SIG-M5 treated with dmso at 0.1 percent for 504 hours (cell line): ENCODE results near the gene LRIG3.

Source experiments
- DNase-seq: peaks from one replicate; lab custom pipeline; 2025; ENCODE audit not compliant: unreplicated experiment; lab: John Stamatoyannopoulos, UW

LRIG3 gene

DNA sequence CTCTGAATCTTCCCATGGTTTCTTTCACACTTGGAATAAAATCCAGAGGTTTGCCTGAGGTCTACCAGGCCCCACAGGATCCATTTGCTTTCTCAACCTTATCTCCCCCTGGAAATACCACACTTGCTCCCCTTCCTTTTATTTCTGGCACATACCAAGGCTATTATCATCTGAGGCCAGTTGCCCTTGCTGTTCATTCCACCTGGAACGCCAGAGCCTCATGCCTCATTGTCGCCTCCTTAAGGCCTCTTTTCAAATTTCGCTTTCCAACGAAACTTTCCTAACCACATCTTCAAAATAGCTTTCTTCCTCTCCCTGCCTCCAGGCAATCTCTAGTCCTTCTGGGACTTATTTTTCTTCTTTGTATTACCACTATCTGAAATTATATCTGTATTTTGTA, 11.2 kb upstream of the LRIG3 start:
- DNase-seq: no peak

DNA sequence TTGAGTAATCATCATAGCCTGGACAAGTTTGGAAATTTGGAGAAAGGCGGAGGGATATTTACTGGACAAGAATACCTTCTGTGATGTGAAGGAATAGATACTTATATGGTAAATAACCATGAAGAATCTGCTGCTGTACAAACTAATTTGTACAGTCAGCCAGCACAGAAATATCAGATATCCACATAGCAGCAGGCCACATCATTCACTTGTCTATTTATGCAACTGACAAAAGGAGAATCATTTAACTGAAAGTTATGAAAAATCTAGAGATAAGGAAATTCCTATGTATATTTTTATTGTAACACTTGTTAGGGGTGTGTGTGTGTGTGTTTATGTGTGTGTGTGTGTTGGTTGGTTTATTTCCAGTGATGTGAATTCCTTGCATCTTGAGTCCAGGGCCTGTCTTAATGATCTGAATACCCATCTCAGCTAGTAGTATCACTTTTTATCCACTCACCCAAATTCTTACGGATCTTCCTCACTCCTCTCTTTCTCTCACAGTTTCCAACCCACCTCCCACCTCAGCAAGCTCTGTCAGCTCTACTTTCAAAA, 10.5 kb upstream of the LRIG3 start:
- no peak for DNase-seq

DNA sequence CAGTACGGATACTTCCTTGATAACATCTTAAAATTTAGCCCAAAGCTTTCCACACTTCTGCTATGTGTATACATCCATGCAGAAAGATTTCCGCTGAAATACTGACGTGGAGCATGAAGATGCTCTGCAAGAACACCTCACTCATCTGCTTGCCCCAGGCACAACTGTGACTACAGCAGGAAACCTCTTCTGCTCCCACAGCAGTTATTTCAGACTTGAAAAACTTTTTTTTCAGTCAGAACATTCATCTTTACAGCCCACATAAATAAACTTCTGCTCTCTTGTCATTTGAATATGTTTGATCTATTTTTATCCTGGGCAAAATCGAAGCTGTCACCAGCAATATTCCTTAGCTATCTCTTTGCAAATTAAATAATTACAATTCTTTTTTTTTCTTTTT, 6.8 kb upstream of the LRIG3 start:
- DNase-seq: no peak

DNA sequence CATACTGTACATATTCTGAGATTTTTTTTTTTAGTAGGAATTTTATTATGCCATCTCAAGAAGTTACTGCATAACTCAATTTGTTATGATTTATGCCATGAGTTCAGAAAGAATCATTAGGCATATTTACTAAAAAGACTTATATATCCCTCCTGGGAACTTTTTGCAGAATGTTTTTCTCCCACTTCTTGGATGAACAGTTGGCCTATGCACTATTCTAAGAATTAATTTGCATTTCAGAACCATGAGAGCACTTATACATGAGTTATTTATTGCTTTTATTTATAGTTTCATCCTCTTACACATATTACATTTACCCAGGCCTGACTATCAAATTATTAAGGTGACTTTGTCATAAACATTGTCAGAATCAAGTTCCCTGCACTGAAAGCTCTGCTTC, 6.3 kb upstream of the LRIG3 start:
- DNase-seq: no peak

DNA sequence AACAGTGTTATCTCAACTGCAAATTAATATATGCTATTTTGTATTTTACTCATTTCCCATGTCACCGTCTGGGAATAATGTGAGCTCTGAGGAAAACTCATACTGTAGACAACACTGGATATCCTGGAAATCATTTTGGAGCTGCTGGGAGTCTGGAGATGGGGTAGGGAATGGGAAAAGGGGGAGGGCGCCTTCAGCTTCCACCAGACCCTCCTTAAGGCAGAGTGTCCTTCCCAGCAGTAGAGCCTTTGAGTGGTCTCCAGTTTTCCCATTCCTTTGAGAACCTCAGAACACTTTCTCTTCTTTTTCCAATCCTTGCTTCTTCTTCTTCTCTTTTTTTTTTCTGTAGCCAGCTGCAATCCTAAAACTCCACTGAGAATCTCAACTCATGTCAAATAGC, 5.4 kb upstream of the LRIG3 start:
- no peak for DNase-seq

DNA sequence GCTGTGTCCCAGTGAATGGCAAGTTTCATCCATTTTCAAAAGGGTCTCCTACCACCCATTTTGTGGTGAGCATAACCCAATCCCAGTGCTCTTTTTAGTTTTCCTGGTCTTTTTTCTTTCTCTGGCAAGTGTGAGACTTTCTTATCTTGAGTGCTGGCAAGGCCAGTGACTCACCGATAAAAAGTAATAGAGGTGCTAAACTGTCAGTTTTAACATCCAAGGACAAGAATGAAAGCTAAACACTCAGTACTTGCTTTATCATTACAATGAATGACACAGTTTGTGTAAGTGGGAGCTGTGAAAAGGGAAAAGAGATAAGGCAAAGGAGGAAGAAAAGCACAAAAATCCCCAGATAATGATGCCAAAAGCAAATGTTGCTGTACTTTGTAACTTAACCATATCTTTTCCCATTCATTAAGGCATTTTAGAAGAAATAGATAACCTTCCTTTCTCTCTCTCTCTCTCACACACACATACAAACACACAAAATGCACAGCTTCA, 4.9 kb upstream of the LRIG3 start:
- DNase-seq: no peak

DNA sequence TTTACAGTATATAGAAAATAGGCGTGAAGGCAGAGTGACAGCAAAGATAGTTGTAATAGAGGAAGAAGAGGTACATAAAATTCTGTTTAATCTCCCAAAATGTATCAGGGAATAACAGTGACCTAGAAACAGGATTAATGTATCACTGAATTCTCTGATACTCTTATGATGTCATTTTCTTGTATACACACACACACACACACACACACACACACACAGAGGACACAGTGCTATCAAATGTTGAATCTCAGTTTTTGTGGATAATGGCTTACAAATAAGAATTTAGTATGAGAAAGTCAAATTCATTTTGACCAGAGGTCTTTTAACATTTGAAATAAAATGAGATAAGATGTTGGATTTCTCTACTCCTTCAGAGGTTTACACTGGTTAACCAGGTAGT, 4.3 kb upstream of the LRIG3 start:
- DNase-seq: no peak

DNA sequence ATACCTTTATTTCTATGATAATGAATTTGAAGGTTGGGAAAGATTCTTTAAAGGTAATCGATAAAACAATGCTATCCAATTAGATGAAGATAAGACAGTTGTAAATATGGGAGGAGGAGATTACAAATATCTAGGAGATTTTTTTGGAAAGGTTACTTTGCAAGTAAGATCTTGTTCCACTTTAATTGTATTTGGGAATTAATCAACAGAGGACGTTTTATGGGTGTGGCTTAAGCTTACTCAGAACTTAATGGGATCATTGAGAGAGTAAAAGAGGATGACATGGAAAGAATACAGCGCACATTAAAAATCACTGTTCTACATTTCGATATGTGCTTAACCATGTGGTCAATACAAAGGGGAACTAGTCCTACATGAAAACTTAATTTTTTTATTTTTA, 3.5 kb upstream of the LRIG3 start:
- no peak for DNase-seq

DNA sequence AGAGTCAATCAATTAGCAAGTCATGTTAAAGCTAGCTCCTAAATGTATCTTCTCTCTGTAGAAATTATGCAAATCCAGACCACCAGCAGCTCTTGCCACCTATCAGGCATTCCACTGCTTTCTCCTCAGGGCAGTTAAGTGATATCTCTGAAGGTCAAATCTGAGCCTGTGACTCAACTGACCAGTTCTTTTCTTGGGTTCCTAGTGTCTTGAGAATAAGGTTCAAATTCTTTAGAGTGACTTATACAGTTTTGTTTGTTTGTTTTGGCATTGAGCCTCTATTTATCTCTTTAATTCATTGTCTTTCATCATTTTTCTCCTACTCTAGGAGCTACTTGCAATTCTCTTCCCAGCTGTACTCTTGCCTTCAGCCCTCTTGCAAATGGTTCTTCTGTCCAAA, 2.5 kb upstream of the LRIG3 start:
- no peak for DNase-seq

DNA sequence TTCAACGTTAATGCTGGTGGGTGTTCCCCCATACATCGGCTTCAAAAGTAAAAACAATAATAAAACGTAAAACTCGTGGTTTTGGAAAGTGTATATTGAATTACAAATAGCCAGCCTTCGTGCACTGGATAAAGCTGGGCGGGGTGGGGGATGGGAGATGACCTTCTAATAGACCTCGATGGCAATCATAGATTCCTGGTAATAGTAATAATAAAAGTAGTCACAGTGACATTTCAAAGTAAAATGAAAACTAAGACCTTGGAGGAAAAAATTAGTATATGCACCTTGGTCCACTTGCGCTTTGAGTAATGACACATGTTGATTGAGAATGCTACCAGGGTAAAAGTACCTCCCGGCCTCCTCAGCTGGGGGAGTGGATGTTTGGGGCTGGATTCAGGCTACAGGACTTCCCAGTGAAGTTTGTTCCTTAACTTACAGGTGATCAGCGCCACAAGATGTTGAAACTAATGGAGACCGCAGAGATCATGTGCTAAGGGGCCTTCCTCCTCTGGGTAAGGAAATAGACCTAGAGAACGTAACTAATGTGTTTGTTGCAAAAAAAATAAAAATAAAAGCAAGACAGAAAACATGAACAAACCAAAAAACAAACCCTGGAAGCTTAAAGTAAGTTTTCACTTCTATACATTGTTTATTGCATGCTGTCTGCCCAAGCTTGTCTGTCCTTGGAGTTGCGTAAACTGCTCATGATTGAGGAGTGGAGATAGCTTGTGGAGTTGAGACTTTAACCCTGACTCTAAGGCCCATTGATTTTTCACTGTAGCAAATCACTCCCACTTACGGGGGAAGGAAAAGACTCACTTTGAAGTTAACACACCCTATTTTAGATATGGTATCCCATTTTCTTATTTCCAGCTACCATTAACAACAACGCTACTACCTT, 907 bp upstream of the LRIG3 start:
- no peak for DNase-seq

DNA sequence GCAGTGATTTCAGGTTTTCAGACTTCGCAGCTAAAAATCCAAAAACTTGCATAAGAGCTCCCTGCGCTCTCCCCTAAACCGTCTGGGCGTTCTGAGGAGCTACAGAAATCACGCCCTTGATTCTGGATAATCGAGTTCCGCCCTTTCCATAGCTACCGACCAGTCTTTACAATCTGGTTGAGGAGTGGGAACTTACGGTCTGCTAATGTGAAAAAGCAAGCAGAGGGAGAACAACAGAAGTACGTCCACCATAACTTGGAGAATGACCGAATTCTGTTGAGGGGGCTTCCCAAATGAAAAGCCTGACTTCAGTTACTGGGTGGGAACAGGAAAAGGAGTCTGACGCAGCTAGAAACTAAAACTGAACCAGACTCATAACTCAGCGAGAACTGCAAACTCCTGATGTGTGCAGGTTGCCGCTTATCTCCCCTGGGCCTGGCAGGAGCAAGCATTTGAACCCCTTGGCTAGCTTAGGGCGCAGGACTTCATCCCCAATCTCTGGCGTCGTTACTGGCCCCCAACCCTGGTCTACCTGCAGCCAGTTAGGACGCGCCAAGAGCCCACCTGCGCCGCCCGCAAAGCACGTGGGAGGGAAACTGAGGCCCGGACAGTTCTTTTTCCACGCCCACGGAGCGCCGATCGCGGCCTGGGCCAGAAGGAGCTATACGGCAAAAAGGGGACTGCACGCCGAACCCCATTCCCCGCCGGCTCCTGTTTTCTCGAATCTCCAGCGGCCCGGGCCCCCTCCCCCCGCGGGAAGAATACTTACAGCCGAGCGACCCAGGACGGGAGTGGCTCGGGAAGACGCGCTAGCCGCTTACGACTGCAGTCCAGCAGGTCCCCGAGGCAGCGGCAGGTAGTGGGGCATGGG, 838 bp downstream of the LRIG3 start:
- DNase-seq: no peak

DNA sequence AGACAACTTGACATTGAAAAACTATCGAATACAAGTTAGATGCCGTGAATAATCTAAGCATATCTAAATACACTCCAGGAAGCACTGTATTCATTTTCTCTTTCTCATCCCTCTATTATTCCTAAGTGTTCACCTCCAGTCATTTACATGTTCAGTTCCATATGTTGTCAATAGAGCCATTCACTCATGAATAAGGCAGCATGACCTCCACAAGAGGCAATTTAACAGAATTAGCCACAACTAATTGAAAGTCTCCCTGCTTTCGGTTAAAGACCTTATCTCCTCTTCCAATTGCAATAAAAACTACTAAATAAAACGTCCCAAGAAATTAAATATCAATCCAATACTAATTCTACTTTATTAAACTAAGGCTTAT, 1.8 kb downstream of the LRIG3 start:
- DNase-seq: no peak

DNA sequence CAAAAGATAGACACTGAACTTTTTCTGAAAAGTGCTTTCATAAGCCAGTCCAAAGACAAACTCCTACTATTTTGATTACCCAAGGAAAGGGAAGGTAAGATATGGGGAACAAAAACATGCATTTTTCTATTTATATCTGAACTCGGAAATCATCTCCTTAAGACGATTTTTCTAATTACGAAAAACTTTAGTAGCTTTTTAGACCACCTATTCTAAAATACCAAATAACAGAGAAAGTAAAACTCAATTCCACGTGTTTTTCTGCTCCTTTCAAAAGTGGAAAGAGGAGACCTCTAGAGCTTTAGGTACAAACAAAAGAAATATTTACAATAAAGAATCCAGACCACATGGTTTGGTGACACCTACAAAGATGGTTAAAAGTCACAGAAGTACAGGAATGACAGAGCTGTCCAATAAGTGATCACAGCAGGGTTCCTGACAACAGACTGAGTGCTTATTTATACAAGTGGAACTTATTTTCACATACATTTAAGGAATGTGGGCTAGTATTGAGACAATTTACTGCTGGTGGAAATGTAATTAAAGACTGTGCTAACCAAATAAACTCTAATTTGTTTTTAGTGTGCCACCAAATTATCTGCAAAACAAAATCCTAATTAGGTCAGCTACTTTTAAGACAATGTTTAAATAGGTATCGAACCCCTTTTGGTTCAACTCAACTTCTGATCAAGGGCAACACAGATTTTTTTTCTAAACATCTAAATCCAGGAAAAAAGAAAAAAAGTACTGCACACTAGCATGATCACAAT, 2.4 kb downstream of the LRIG3 start:
- no peak for DNase-seq

DNA sequence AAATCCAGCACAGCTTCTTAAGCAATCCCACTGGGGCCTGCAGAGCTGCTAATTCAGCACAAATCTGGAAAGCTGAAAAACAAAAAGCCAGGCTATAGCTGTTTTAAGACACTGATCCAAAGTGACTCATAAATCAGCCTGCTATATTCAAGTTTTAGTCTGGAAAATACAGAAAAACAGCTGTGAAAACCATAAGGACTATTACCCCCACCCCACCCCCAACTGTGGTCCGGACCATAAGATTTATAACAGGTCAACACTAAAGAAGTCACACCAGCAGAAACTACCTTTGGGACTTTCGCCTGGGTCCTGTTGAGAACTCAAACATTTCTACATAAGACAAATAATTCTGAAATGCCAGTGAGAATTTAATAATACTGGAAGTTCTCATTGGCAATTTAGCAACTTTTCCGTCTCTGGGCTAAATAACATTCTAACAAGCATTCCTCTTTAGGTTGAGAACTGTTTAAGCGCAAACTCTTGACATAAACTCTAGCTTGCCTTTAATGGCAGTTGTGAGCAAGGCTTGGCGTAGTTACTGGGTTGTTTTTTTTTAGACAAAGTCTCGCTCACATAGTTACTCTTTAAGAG, 3.3 kb downstream of the LRIG3 start:
- DNase-seq: no peak

DNA sequence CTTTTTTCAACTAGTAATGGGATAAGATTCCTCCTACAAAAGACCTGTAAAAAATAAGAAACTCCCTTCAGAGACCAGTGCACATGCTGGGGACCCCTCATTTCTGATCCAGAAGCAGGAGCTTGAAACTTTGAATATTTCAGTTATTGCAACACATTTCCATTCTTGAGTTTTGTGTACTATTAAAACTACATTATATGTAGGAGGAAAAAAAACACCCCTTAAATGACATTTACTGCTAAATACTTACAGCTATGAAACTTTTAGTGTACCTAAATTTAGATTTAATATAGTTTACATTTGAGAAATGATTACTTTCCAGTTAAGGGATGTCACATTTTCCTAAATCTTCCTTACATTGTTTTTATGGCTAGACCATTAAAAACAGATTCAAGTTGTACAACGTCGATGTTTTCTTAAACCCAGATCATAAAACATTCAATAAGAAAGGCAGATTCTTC, 4.1 kb downstream of the LRIG3 start:
- DNase-seq: no peak

DNA sequence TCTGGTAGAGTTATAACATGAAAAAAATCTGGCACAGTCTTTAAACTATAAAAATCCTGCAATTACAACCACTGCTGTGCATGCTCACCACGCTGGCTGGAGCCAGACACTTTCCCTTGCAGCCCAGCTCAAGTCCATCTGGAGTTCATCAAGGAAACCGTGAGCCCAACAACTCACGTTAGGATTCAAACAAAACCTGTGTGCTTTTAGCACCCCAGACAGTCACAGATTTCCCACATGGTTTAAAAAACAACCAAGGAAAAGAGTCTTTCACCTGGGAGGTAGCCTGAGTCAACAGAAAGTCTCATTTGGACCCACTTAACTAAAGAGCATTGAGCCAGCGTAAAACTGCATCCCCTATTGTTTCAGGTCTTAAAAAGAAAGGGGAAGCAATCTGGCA, 4.7 kb downstream of the LRIG3 start:
- no peak for DNase-seq

DNA sequence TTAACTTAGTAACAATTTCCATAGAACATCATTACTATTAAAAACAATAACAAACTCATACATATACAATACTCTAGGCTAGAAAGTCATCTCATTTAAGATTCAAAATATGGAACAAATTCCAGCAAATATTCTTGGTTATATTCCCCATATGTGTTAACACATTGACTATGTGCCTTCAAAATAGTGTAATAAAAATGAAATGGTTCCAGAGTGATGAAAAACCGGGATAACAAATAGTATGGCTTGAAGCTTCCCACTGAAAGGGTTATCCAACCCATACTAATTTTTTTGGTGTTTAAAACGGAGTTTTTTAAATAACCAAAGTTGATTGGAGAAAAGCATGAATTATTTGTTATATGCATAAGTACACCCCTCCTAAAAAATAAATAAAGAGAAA, 5.3 kb downstream of the LRIG3 start:
- DNase-seq: no peak

DNA sequence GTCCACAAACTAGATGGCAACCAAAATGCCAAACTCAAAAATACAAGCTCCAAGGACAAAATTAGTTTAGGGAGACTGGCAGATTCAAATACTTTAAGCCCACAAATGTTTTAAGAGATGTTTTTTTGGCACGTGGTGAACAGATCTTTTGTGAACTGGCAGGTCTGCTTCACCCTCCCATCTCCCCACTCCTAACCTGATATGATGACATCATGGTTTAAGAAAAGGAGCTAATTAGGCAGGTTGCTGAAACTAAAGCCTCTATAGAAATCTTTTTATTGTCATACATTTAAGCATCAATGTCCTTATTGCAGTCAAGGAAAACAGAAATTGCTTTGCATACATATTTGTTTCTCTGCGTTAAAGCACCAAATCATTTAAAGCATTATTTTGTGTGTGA, 5.8 kb downstream of the LRIG3 start:
- DNase-seq: no peak

DNA sequence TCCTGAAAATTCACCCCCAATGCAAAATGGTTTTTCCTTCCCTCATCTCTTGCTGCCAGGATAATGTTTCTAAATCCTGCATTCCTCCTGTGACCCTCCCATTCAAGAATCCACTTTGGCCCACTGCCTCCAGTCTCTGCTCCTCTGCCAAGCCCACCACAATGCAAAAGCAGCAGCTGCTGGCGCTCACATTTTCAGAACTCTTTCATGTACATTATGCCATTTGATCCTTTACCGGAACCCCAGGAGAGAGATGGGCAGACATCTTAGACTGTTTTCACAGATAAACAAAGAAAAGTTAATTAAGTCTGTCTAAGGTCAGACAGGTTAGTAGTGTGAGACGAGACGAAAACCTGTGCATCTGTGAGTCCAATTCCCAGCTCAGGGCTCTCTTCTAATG, 12.9 kb downstream of the LRIG3 start:
- no peak for DNase-seq

DNA sequence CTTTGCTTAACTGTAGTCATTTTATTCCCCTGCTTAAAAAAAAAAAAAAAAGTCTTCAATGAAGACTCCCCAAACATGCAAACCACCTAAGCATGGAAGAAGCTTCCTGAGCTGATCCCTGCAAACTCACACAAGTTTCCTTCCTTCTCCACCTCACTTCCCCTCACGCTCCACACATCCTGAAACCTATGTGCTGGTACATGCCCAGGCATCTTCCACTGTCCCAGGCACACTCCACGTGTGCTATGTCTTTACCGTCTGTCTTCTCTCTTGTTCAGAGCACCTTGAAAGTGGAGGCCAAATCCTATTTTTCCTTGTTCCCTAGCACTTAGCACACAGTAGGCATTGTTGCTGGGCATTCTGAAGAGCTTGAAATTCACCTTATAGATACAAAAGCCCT, 13.4 kb downstream of the LRIG3 start:
- DNase-seq: no peak

DNA sequence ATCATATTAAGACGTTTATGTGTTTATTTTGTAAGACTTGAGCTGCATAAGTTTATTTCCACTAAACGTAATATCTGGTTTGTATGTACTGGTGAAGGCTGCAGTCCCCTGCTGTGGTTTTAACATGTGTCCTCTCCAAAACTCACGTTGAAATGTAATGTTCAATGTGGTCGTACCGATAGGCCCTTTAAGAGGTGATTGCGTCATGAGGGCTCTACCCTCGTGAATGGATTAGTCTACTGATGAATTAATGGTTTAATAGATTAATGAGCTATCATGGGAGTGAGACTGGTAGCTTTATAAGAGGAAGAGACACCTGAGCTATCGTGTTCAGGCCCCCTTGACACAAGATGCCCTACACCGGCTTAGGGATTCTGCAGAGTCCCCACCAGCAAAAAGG, 14.9 kb downstream of the LRIG3 start:
- no peak for DNase-seq
